ENCODE results near the gene TGFB2. TPM values are rescaled to one million over a fixed set of nuclear protein-coding genes. Genes with fewer than 3 reads are reported as not detected.
A peak's percentile ranks its signal among the peaks of the same experiment; 100 is the strongest.

Gene TGFB2
- total and polyA plus RNA-seq, 2 experiments from 2014 or later: 13.6 to 17.1 TPM

GRCh38 chr1:218350035-218350525, 4.9 kb downstream of the TGFB2 start:
- Histone ChIP-seq H3K79me2 (peaks cover 61% of the 10 kb centered on the region), H3K4me1 (ENCODE audit: insufficient read depth) (peaks cover 4% of the 10 kb centered on the region), H4K20me1 (ENCODE audit: insufficient read depth, poor library complexity, severe bottlenecking) (no peaks in the 10 kb centered on the region), H3K9me2 (replicated peaks; ENCODE audit: insufficient read depth) (no peaks in the 10 kb centered on the region), H3K27ac (peak overlapping the region; percentile 58), H3K9me3 (ENCODE audit: low read depth) (no peaks in the 10 kb centered on the region), H3K4me3 (peak overlapping the region; percentile 16), H2AFZ (no peak overlapping the region), H3K36me3 (replicated peaks; ENCODE audit: insufficient read depth, low read depth) (no peaks in the 10 kb centered on the region), H3K27me3 (no peaks in the 10 kb centered on the region), H3K4me2 (peak overlapping the region; percentile 92)
- DNase-seq (ENCODE audit: low spot score): no peak
- WGBS (ENCODE audit: low lambda C conversion rate, missing lambda C conversion rate): 65% methylated on average over 7 of the region's 7 CpGs
- TF ChIP-seq CTCF (IDR thresholded peaks at IDR 0.05; ENCODE audit: poor library complexity): no peak
- TF ChIP-seq EZH2 (IDR thresholded peaks at IDR 0.05; ENCODE audit: borderline replicate concordance): no peak
- TF ChIP-seq EZH2phosphoT487 (IDR thresholded peaks at IDR 0.05; ENCODE audit: low read depth, severe bottlenecking, unreplicated experiment): no peak

- Histone ChIP-seq H3K4me3 (peak overlapping the region; percentile 16), H3K9me2 (replicated peaks; ENCODE audit: insufficient read depth) (no peaks in the 10 kb centered on the region), H3K27me3 (no peaks in the 10 kb centered on the region), H2AFZ (no peak overlapping the region), H3K4me1 (ENCODE audit: insufficient read depth) (peaks cover 4% of the 10 kb centered on the region), H3K27ac (peak overlapping the region; percentile 58), H3K9me3 (ENCODE audit: low read depth) (no peaks in the 10 kb centered on the region), H3K4me2 (peak overlapping the region; percentile 92), H3K79me2 (peaks cover 68% of the 10 kb centered on the region), H3K36me3 (replicated peaks; ENCODE audit: insufficient read depth, low read depth) (no peaks in the 10 kb centered on the region), H4K20me1 (ENCODE audit: insufficient read depth, poor library complexity, severe bottlenecking) (no peaks in the 10 kb centered on the region)
- no peak for DNase-seq (ENCODE audit: low spot score)
- TF ChIP-seq CTCF (IDR thresholded peaks at IDR 0.05; ENCODE audit: poor library complexity) (no peak), EZH2 (IDR thresholded peaks at IDR 0.05; ENCODE audit: borderline replicate concordance) (no peak), EZH2phosphoT487 (IDR thresholded peaks at IDR 0.05; ENCODE audit: low read depth, severe bottlenecking, unreplicated experiment) (no peak)
- 52% methylated on average over 2 of the region's 2 CpGs for WGBS (ENCODE audit: low lambda C conversion rate, missing lambda C conversion rate)
Measured at GRCh38 chr1:218350801-218351266, 5.7 kb downstream of the TGFB2 start.

- Histone ChIP-seq H3K79me2 (peaks cover 71% of the 10 kb centered on the region), H4K20me1 (ENCODE audit: insufficient read depth, poor library complexity, severe bottlenecking) (no peaks in the 10 kb centered on the region), H3K9me3 (ENCODE audit: low read depth) (no peaks in the 10 kb centered on the region), H3K27ac (peak overlapping the region; percentile 58), H3K36me3 (replicated peaks; ENCODE audit: insufficient read depth, low read depth) (no peaks in the 10 kb centered on the region), H3K27me3 (no peaks in the 10 kb centered on the region), H3K9me2 (replicated peaks; ENCODE audit: insufficient read depth) (no peaks in the 10 kb centered on the region), H2AFZ (no peak overlapping the region), H3K4me2 (peak overlapping the region; percentile 92), H3K4me1 (ENCODE audit: insufficient read depth) (peaks cover 4% of the 10 kb centered on the region), H3K4me3 (peak overlapping the region; percentile 16)
- no peak for DNase-seq (ENCODE audit: low spot score)
- no peak for TF ChIP-seq EZH2phosphoT487 (IDR thresholded peaks at IDR 0.05; ENCODE audit: low read depth, severe bottlenecking, unreplicated experiment)
- TF ChIP-seq CTCF (IDR thresholded peaks at IDR 0.05; ENCODE audit: poor library complexity): peak; percentile 19
- 68% methylated on average over 10 of the region's 10 CpGs for WGBS (ENCODE audit: low lambda C conversion rate, missing lambda C conversion rate)
Measured at GRCh38 chr1:218351391-218352074, 6.4 kb downstream of the TGFB2 start.
